Measurements from ENCODE around the gene QKI.

The QKI gene

GRCh38 chr6:163389354-163389753, 25.2 kb upstream of the QKI start:
- DNase-seq (ENCODE audit: low read depth, low spot score): no peak
- no peak overlapping the region for H3K4me3 ChIP-seq (ENCODE audit: low read length)

- no peak for DNase-seq (ENCODE audit: low read depth, low spot score)
- H3K4me3 ChIP-seq (ENCODE audit: low read length): no peak overlapping the region
Measured at GRCh38 chr6:163390770-163391169, 23.7 kb upstream of the QKI start.

GRCh38 chr6:163391985-163392384, 22.5 kb upstream of the QKI start:
- no peak overlapping the region for H3K4me3 ChIP-seq (ENCODE audit: low read length)
- no peak for DNase-seq (ENCODE audit: low read depth, low spot score)

GRCh38 chr6:163392533-163392932, 22.0 kb upstream of the QKI start:
- no peak overlapping the region for H3K4me3 ChIP-seq (ENCODE audit: low read length)
- DNase-seq (ENCODE audit: low read depth, low spot score): no peak

- DNase-seq (ENCODE audit: low read depth, low spot score): no peak
- H3K4me3 ChIP-seq (ENCODE audit: low read length): no peak overlapping the region
Measured at GRCh38 chr6:163393923-163394322, 20.6 kb upstream of the QKI start.

- no peak overlapping the region for H3K4me3 ChIP-seq (ENCODE audit: low read length)
- no peak for DNase-seq (ENCODE audit: low read depth, low spot score)
Measured at GRCh38 chr6:163394659-163395058, 19.9 kb upstream of the QKI start.

GRCh38 chr6:163395122-163395830, 19.2 kb upstream of the QKI start:
- H3K4me3 ChIP-seq (ENCODE audit: low read length): no peak overlapping the region
- no peak for DNase-seq (ENCODE audit: low read depth, low spot score)

- H3K4me3 ChIP-seq (ENCODE audit: low read length): no peak overlapping the region
- no peak for DNase-seq (ENCODE audit: low read depth, low spot score)
Measured at GRCh38 chr6:163395831-163396185, 18.7 kb upstream of the QKI start.

- no peak overlapping the region for H3K4me3 ChIP-seq (ENCODE audit: low read length)
- DNase-seq (ENCODE audit: low read depth, low spot score): no peak
Measured at GRCh38 chr6:163397326-163397725, 17.2 kb upstream of the QKI start.

GRCh38 chr6:163398115-163398514, 16.4 kb upstream of the QKI start:
- DNase-seq (ENCODE audit: low read depth, low spot score): no peak
- no peak overlapping the region for H3K4me3 ChIP-seq (ENCODE audit: low read length)

GRCh38 chr6:163398815-163399214, 15.7 kb upstream of the QKI start:
- no peak overlapping the region for H3K4me3 ChIP-seq (ENCODE audit: low read length)

GRCh38 chr6:163400509-163400908, 14.0 kb upstream of the QKI start:
- DNase-seq (ENCODE audit: low read depth, low spot score): no peak
- H3K4me3 ChIP-seq (ENCODE audit: low read length): no peak overlapping the region

More at GRCh38 chr6:163398815-163399214, 15.7 kb upstream of the QKI start:
- no peak for DNase-seq (ENCODE audit: low read depth, low spot score)

- no peak overlapping the region for H3K4me3 ChIP-seq (ENCODE audit: low read length)
- DNase-seq (ENCODE audit: low read depth, low spot score): no peak
Measured at GRCh38 chr6:163401039-163401885, 13.3 kb upstream of the QKI start.

- DNase-seq (ENCODE audit: low read depth, low spot score): no peak
- H3K4me3 ChIP-seq (ENCODE audit: low read length): no peak overlapping the region
Measured at GRCh38 chr6:163402616-163403015, 11.9 kb upstream of the QKI start.

- H3K4me3 ChIP-seq (ENCODE audit: low read length): no peak overlapping the region
- no peak for DNase-seq (ENCODE audit: low read depth, low spot score)
Measured at GRCh38 chr6:163404825-163405265, 9.7 kb upstream of the QKI start.

- DNase-seq (ENCODE audit: low read depth, low spot score): no peak
Measured at GRCh38 chr6:163405412-163406309, 8.9 kb upstream of the QKI start.

GRCh38 chr6:163406366-163406765, 8.2 kb upstream of the QKI start:
- no peak overlapping the region for H3K4me3 ChIP-seq (ENCODE audit: low read length)
- DNase-seq (ENCODE audit: low read depth, low spot score): no peak

More at GRCh38 chr6:163405412-163406309, 8.9 kb upstream of the QKI start:
- no peak overlapping the region for H3K4me3 ChIP-seq (ENCODE audit: low read length)

- no peak overlapping the region for H3K4me3 ChIP-seq (ENCODE audit: low read length)
- no peak for DNase-seq (ENCODE audit: low read depth, low spot score)
Measured at GRCh38 chr6:163406830-163407229, 7.7 kb upstream of the QKI start.

GRCh38 chr6:163408352-163408991, 6.0 kb upstream of the QKI start:
- DNase-seq (ENCODE audit: low read depth, low spot score): no peak
- no peak overlapping the region for H3K4me3 ChIP-seq (ENCODE audit: low read length)

Measured in Jurkat, Clone E6-1 (cell line).